Measurements from ENCODE around the gene TMPRSS7. TPM values are rescaled to one million over a fixed set of nuclear protein-coding genes. Genes with fewer than 3 reads are reported as not detected.

The TMPRSS7 gene
- total and polyA plus RNA-seq, 2 of the 8 experiments (the other 6 are each of a cell fraction or from before 2014, with no cell fraction given) = not detected

- peaks cover 0 to 11% of the 10 kb centered on the region in 2 experiments; a peak in 2 of 4 replicates for H3K79me2 ChIP-seq (ENCODE audit: control insufficient read depth in 1 of 2, insufficient read depth in 2 of 2, low read length in 2 of 2)
These were observed 58.6 kb downstream of the TMPRSS7 start for GRCh38 chr3:112093180-112093522.

More at GRCh38 chr3:112093180-112093522, 58.6 kb downstream of the TMPRSS7 start:
- Histone ChIP-seq H4K5ac (ENCODE audit: insufficient read length, low read depth, low read length) (no peak overlapping the region), H4K91ac (replicated peaks; ENCODE audit: insufficient read length, low read length) (no peak overlapping the region), H3K27me3 (replicated peaks in 1 of 4; ENCODE audit: control insufficient read depth in 3 of 4, extremely low read depth in 1 of 4, insufficient read depth in 3 of 4, low read length in 3 of 4) (no peaks in the 10 kb centered on the region), H2AFZ (ENCODE audit: low read length) (no peak overlapping the region), H3K14ac (ENCODE audit: insufficient read length) (no peak overlapping the region), H4K8ac (ENCODE audit: extremely low read depth, insufficient read depth, low read length) (no peak overlapping the region), H3K56ac (replicated peaks; ENCODE audit: insufficient read length, low read depth, low read length) (no peak overlapping the region), H2BK12ac (ENCODE audit: low read depth, low read length) (no peak overlapping the region), H2AK5ac (ENCODE audit: low read depth, low read length) (no peak overlapping the region), H3K27ac (ENCODE audit: low read depth, low read length) (no peak overlapping the region), H3K4me2 (ENCODE audit: insufficient read depth in 1 of 2, low read depth in 2 of 2, low read length in 2 of 2) (no peak overlapping the region; a peak in 1 of 4 replicates), H2BK120ac (replicated peaks; ENCODE audit: low read depth, low read length) (no peak overlapping the region), H3K4me3 (ENCODE audit: extremely low read depth in 1 of 4, insufficient read depth in 2 of 4, low read depth in 3 of 4, low read length in 4 of 4) (no peak overlapping the region), H2BK20ac (ENCODE audit: low read length) (no peak overlapping the region), H3K9ac (replicated peaks in 1 of 4; ENCODE audit: extremely low read depth in 1 of 4, low read depth in 3 of 4, low read length in 3 of 4) (no peak overlapping the region), H3K79me1 (ENCODE audit: low read depth, low read length) (no peaks in the 10 kb centered on the region; the same call in 1 of the 2 replicates), H3K4me1 (replicated peaks in 1 of 4; ENCODE audit: control insufficient read depth in 3 of 4, insufficient read depth in 4 of 4, low read length in 3 of 4) (peaks cover 2 to 10% (median 5%) of the 10 kb centered on the region in 4 experiments; a peak in 5 of 7 replicates), H2BK5ac (ENCODE audit: low read depth, low read length) (no peak overlapping the region), H2BK15ac (ENCODE audit: low read length) (no peak overlapping the region), H3K23ac (ENCODE audit: insufficient read length) (no peak overlapping the region), H3K18ac (ENCODE audit: extremely low read depth, low read length) (no peak overlapping the region), H3K4ac (replicated peaks; ENCODE audit: insufficient read length, low read depth, low read length) (no peak overlapping the region), H3K9me3 (ENCODE audit: insufficient read depth in 2 of 2, low read depth in 1 of 2, low read length in 1 of 2) (no peaks in the 10 kb centered on the region), H4K20me1 (replicated peaks in 1 of 2; ENCODE audit: control insufficient read depth in 1 of 2, insufficient read depth in 2 of 2, low read length in 2 of 2) (no peaks in the 10 kb centered on the region), H3K23me2 (ENCODE audit: low read depth, low read length) (no peaks in the 10 kb centered on the region), H3K36me3 (ENCODE audit: control insufficient read depth in 2 of 4, insufficient read depth in 4 of 4, low read length in 3 of 4) (peaks cover 0 to 6% (median 1%) of the 10 kb centered on the region in 4 experiments; a peak in 2 of 8 replicates)
- ChIA-PET CTCF (ENCODE audit: partially characterized antibody) (interaction anchor here (1.5 to 2.5 kb wide), 3 partner anchors 18 to 45 kb away, joined by 3 to 16 read pairs (median 6); no protein-coding TSS in a partner anchor), POLR2A (ENCODE audit: partially characterized antibody) (no interaction called here)
- TF ChIP-seq ZNF274 (IDR thresholded peaks at IDR 0.05; ENCODE audit: borderline replicate concordance, extremely low read depth, low read length) (no peak), HDAC2 (IDR thresholded peaks at IDR 0.05; ENCODE audit: borderline replicate concordance in 1 of 2, low read depth in 2 of 2, low read length in 2 of 2) (no peak), NANOG (IDR thresholded peaks at IDR 0.05; ENCODE audit: insufficient read depth, low read depth, low read length, poor library complexity, severe bottlenecking) (no peak), JUND (IDR thresholded peaks at IDR 0.05; ENCODE audit: low read length) (no peak), CHD1 (IDR thresholded peaks at IDR 0.05; ENCODE audit: low read depth, low read length) (no peak), TAF1 (IDR thresholded peaks at IDR 0.05; ENCODE audit: low read depth, low read length) (no peak), ATF2 (IDR thresholded peaks at IDR 0.05; ENCODE audit: low read length) (no peak), BACH1 (IDR thresholded peaks at IDR 0.05; ENCODE audit: low read length) (no peak), BRCA1 (IDR thresholded peaks at IDR 0.05; ENCODE audit: low read depth, low read length) (no peak), CHD2 (IDR thresholded peaks at IDR 0.05; ENCODE audit: low read length) (no peak), POLR2A (IDR thresholded peaks at IDR 0.05; ENCODE audit: control extremely low read depth in 1 of 2, low read depth in 2 of 2, low read length in 2 of 2) (no peak), KDM4A (IDR thresholded peaks at IDR 0.05; ENCODE audit: low read depth, low read length, severe bottlenecking) (no peak), SAP30 (IDR thresholded peaks at IDR 0.05; ENCODE audit: insufficient read depth, insufficient replicate concordance, low read length) (no peak), CREB1 (IDR thresholded peaks at IDR 0.05) (no peak)
- FAIRE-seq = no peak
- no peak for DNase-seq (ENCODE audit: low read depth in 1 of 2, low spot score in 2 of 2)
